ENCODE data around the gene PANK4. TPM values are rescaled to one million over a fixed set of nuclear protein-coding genes. Genes with fewer than 3 reads are reported as not detected.

The PANK4 gene
- total and polyA plus RNA-seq, 2 donors (not counting 3 experiments of a cell fraction or from before 2014, with no cell fraction given), result 22.1 to 34.0 TPM

DNA sequence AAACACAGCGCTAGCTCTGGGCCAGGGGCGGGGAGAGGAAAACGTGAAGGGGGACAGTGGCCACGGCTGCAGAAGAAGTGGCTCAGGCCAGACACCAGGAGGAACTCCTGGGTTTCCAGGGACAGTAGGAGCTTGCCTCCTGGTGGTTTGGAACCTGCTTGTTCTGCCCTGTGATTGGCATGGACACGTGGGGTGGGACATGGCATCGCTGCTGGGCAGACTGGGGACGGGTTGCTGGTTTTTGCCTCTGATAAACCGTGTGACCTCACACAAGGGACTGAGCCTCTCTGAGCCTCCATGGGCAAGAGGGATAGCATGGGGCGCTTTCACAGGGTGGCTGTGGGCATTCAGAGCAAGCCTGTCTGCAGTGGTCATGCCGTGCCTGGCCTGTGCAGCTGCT, 57.9 kb downstream of the PANK4 start:
- no peaks in the 10 kb centered on the region for H3K27me3 ChIP-seq (ENCODE audit: control insufficient read depth in 2 of 2, insufficient read depth in 2 of 2, low read length in 2 of 2)
- H3K9ac ChIP-seq (replicated peaks; ENCODE audit: extremely low read depth, insufficient read depth, low read length), result no peak overlapping the region
- no peak overlapping the region for H3K27ac ChIP-seq (ENCODE audit: insufficient read depth, low read depth, low read length)
- H3K4me3 ChIP-seq (replicated peaks in 1 of 3; ENCODE audit: insufficient read depth in 1 of 3, low read depth in 1 of 3, low read length in 3 of 3), result no peak overlapping the region
- intact Hi-C loops (cut with micrococcal nuclease), result no loop called here
- H3K36me3 ChIP-seq (ENCODE audit: control insufficient read depth in 2 of 2, extremely low read depth in 1 of 2, insufficient read depth in 2 of 2, low read length in 2 of 2), result no peaks in the 10 kb centered on the region
- ChIA-PET CTCF (no interaction called here), POLR2A (no interaction called here)
- H4K20me1 ChIP-seq (replicated peaks; ENCODE audit: control insufficient read depth, extremely low read depth, insufficient read depth, low read length), result no peaks in the 10 kb centered on the region
- H2AFZ ChIP-seq (ENCODE audit: low read depth, low read length), result no peak overlapping the region
- DNase-seq (ENCODE audit: low read depth, low spot score) (no peak), FAIRE-seq (no peak)
- TF ChIP-seq POLR2A (IDR thresholded peaks at IDR 0.05; ENCODE audit: low read depth, low read length) (no peak), FOS (IDR thresholded peaks at IDR 0.05; ENCODE audit: borderline replicate concordance, insufficient read depth, low read length) (no peak), EZH2 (IDR thresholded peaks at IDR 0.05; ENCODE audit: borderline replicate concordance, low read depth, low read length, severe bottlenecking) (no peak), GATA2 (IDR thresholded peaks at IDR 0.05; ENCODE audit: insufficient read depth, insufficient read length, low read depth, low read length) (no peak), JUN (IDR thresholded peaks at IDR 0.05; ENCODE audit: borderline replicate concordance, insufficient read depth, insufficient read length, low read depth) (no peak), MYC (IDR thresholded peaks at IDR 0.05; ENCODE audit: low read depth, low read length) (no peak), CTCF (IDR thresholded peaks at IDR 0.05; ENCODE audit: extremely low read depth in 1 of 2, insufficient read depth in 1 of 2, low read depth in 1 of 2, low read length in 2 of 2) (no peak), MAX (IDR thresholded peaks at IDR 0.05; ENCODE audit: insufficient read depth, insufficient read length) (no peak), POLR2AphosphoS5 (IDR thresholded peaks at IDR 0.05; ENCODE audit: insufficient read depth, low read depth, low read length) (no peak)
- no peaks in the 10 kb centered on the region for H3K79me2 ChIP-seq (ENCODE audit: control insufficient read depth, insufficient read depth, low read length)
- H3K9me1 ChIP-seq (replicated peaks; ENCODE audit: control insufficient read depth, extremely low read depth, insufficient read depth, low read length), result no peaks in the 10 kb centered on the region
- H3K4me1 ChIP-seq (ENCODE audit: control insufficient read depth, extremely low read depth, insufficient read depth, low read length), result no peaks in the 10 kb centered on the region
- H3K9me3 ChIP-seq (replicated peaks; ENCODE audit: control insufficient read depth, insufficient read depth, low read length), result no peaks in the 10 kb centered on the region
- H3K4me2 ChIP-seq (ENCODE audit: insufficient read depth, low read length), result no peak overlapping the region
- BruUV-seq (replicated peaks), result no TSS peak
- dilution Hi-C loops (cut with MboI; ENCODE audit: extremely low pct_ligation_motif_present, low sequenced_read_pairs), result no loop called here

All from endothelial cell of umbilical vein (primary cell).